ENCODE data around the gene MISP.

The MISP gene

DNA sequence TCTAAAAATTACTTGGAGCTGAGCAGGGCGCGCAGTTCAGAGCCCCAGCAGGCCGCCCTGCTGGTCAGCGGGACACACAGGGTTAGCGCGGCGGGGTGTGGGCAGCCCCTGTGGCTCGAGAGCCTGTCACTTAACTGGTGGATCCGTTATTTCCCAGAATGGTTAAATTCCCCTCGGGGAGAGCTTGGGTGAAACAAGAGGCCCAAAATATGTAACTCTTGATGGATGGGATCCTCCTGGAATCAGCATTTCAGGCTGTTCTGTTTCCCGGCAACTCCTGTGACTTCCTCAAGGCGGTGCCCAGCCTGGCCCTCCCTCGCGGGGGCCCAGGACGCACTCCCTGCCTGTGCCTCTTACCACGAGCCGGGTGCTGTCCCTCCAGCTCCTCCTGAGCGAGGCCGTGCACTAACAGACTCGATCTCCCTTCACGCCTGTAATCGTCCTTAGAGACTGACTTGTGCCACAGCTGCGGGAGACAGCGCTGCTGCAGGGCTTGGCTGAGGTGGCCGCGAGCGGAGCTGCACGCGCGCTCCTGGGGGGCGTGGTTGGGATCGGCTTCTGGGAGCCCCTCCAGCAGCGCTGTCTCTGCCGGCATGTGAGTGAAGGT, 56.0 kb downstream of the MISP start:
- in situ Hi-C loops (cut with HindIII; ENCODE audit: low sequenced_read_pairs): no loop called here

- in situ Hi-C loops (cut with HindIII; ENCODE audit: low sequenced_read_pairs): no loop called here
Measured at GRCh38 chr19:807627-808422, 56.9 kb downstream of the MISP start.

DNA sequence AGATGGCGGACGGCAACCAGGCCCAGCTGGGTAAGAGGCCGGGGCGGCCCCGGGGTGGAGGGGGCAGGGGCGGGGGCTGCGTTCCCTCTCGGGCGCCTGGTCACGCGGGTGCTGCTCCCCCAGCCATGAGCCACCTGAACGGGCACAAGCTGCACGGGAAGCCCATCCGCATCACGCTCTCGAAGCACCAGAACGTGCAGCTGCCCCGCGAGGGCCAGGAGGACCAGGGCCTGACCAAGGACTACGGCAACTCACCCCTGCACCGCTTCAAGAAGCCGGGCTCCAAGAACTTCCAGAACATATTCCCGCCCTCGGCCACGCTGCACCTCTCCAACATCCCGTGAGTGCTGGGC, 57.5 kb downstream of the MISP start:
- in situ Hi-C loops (cut with HindIII; ENCODE audit: low sequenced_read_pairs): no loop called here

DNA sequence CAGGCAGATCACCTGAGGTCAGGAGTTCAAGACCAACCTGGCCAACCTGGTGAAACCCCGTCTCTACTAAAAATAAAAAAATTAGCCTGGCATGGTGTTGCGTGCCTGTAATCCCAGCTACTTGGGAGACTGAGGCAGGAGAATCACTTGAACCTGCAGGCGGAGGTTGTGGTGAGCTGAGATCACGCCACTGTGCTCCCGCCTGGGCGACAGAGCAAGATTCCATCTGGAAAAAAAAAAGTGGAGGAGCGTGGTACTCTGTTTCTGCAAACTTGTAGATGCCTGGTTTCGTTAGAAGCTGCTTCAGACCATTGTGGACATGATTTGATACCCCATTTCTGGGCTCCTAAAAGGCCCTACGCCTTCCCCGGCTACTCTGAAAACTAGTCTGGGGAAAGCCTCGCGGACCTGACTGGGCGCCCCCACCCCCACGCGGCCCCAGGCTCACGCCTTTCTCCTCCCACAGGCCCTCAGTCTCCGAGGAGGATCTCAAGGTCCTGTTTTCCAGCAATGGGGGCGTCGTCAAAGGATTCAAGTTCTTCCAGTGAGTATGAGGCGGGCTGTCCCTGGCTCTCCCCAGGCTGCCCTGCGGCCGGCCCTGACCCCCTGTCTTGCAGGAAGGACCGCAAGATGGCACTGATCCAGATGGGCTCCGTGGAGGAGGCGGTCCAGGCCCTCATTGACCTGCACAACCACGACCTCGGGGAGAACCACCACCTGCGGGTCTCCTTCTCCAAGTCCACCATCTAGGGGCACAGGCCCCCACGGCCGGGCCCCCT, 59.4 kb downstream of the MISP start:
- in situ Hi-C loops (cut with HindIII; ENCODE audit: low sequenced_read_pairs): no loop called here

DNA sequence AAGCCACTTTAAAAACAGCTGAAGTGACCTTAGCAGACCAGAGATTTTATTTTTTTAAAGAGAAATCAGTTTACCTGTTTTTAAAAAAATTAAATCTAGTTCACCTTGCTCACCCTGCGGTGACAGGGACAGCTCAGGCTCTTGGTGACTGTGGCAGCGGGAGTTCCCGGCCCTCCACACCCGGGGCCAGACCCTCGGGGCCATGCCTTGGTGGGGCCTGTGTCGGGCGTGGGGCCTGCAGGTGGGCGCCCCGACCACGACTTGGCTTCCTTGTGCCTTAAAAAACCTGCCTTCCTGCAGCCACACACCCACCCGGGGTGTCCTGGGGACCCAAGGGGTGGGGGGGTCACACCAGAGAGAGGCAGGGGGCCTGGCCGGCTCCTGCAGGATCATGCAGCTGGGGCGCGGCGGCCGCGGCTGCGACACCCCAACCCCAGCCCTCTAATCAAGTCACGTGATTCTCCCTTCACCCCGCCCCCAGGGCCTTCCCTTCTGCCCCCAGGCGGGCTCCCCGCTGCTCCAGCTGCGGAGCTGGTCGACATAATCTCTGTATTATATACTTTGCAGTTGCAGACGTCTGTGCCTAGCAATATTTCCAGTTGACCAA, 60.1 kb downstream of the MISP start:
- in situ Hi-C loops (cut with HindIII; ENCODE audit: low sequenced_read_pairs): no loop called here

- in situ Hi-C loops (cut with HindIII; ENCODE audit: low sequenced_read_pairs): no loop called here
Measured at GRCh38 chr19:811506-812048, 60.7 kb downstream of the MISP start.

- in situ Hi-C loops (cut with HindIII; ENCODE audit: low sequenced_read_pairs): no loop called here
Measured at GRCh38 chr19:812049-812746, 61.3 kb downstream of the MISP start.

DNA sequence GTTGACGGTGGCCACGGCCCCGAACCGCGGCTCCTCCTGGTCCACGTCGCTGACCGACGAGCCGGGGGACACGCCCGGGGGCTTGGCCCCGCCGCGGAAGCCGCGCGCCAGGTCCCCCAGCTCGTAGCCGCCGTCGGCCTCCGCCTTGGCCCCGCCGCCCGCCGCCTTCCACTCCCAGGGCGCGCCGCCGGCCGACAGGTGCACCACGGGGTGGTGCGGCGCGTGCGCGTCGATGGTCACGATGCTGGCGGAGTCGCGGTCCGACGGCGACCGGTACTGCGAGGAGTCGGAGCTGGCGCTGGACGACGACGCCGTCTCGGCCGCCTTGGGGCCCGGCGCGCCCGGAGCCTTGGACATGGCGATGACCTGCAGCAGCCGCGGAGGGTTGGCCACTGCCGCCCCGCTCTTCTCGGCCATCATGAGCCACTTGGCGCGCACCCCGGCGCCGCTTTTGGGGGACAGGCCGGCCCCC, 61.9 kb downstream of the MISP start:
- in situ Hi-C loops (cut with HindIII; ENCODE audit: low sequenced_read_pairs): no loop called here

DNA sequence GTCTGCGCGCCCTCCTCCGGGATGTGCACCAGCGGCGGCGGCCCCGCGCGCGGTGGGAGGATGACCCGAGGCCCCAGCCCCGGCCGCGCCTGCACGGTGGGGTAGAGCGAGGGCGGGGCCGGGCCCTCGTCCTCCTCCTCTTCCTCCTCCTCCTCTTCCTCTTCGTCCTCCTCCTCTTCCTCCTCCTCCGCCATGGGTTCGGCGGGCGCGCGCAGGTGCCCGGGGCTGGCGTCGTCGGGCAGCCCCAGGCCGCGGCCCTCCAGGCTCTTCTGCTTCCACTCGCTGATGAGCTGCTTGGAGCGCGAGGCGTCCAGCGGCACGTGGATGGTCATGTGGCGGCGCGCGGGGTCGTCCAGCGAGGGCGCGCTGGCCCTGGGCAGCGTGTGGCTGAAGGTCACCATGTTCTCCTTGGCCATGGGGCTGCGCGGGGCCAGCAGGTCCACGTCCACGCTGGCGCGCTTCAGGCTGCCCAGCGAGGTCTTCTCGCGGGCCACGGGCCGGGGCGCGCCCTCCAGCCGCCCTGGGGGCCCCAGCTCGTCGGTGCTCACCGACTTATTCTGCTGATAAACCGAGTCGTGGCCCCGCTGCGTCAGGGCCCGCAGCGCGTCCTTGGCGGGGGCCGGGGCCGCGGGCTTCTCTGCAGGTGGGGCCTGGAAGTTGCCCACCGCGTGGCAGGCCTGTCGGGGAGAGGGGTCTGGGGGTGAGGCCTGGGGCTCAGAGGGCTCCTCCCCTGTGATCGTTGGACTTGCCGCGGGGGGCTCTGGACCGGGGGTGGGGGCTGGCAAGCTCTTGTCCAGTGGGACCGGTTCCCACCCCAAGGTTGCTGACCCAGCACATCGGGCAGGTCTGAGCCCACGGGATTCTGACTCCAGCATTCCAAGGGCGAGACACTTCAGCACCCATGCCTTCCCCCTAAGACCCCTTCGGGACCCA, 62.6 kb downstream of the MISP start:
- in situ Hi-C loops (cut with HindIII; ENCODE audit: low sequenced_read_pairs): no loop called here

Data from DLD1 (cell line).